Measurements from ENCODE around the gene XPC.

- no peak for TF ChIP-seq CTCF (conservative IDR thresholded peaks at IDR 0.05; ENCODE audit: low read depth, low read length)
- no peak for TF ChIP-seq EZH2 (IDR thresholded peaks at IDR 0.05; ENCODE audit: borderline replicate concordance, low read depth, low read length, poor library complexity, severe bottlenecking)
Measured at GRCh38 chr3:14166877-14167603, 11.4 kb downstream of the XPC start.
